ENCODE data around the gene RPP21.

GRCh38 chr6:30321692-30322388 is 23.1 kb upstream of the RPP21 start:
- no peak for TF ChIP-seq EZH2 (IDR thresholded peaks at IDR 0.05; ENCODE audit: insufficient read depth, low read length)
- TF ChIP-seq, protein P1, sequence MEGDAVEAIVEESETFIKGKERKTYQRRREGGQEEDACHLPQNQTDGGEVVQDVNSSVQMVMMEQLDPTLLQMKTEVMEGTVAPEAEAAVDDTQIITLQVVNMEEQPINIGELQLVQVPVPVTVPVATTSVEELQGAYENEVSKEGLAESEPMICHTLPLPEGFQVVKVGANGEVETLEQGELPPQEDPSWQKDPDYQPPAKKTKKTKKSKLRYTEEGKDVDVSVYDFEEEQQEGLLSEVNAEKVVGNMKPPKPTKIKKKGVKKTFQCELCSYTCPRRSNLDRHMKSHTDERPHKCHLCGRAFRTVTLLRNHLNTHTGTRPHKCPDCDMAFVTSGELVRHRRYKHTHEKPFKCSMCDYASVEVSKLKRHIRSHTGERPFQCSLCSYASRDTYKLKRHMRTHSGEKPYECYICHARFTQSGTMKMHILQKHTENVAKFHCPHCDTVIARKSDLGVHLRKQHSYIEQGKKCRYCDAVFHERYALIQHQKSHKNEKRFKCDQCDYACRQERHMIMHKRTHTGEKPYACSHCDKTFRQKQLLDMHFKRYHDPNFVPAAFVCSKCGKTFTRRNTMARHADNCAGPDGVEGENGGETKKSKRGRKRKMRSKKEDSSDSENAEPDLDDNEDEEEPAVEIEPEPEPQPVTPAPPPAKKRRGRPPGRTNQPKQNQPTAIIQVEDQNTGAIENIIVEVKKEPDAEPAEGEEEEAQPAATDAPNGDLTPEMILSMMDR (IDR thresholded peaks at IDR 0.05; ENCODE audit: insufficient read depth, low read depth, low read length) = no peak

All from astrocyte (in vitro differentiated cells and primary cell).